A673 (cell line): ENCODE results near the gene H2BK1. TPM values are rescaled to one million over a fixed set of nuclear protein-coding genes. Genes with fewer than 3 reads are reported as not detected.

Experiments used
- BruUV-seq: library from RNA; stranded (reverse); fragments of 400-500 nt; replicated peaks from 2 replicates; lab custom pipeline; 2021; lab: Mats Ljungman, UMichigan
- CTCF ChIA-PET: fragments of 300-600 bp; sonication (Branson Sonifier 250); formaldehyde crosslinking; loops from one replicate; lab custom pipeline; 2022; ENCODE audit warnings: antibody characterized with exemption; lab: Charles Lee
- POLR2A ChIA-PET: fragments of 300-600 bp; sonication (Branson Sonifier 250); formaldehyde crosslinking; loops from one replicate; lab custom pipeline; 2022; ENCODE audit warnings: antibody characterized with exemption; ENCODE audit not compliant: low non-redundant PET; lab: Charles Lee
- DNase-seq: peaks from one replicate; pipeline ENCODE4 v3.0.0-alpha.2; 2015; ENCODE audit warnings: low spot score
- H3K27ac ChIP-seq: fragments of 200-600 bp; sonication (generic); 2 replicates; pipeline ENCODE4 v1.5.1; 2016; ENCODE audit warnings: mixed run types, low read depth, mild to moderate bottlenecking, mixed read lengths, antibody characterized with exemption, low read length; ENCODE audit not compliant: poor library complexity, severe bottlenecking
- H3K27me3 ChIP-seq: fragments of 200-600 bp; sonication (generic); replicated peaks from 2 replicates; pipeline ENCODE4 v1.6.1; 2017; ENCODE audit warnings: mixed run types, low read depth, mild to moderate bottlenecking, mixed read lengths, antibody characterized with exemption, low read length; ENCODE audit not compliant: insufficient read depth, poor library complexity
- H3K36me3 ChIP-seq: fragments of 200-600 bp; sonication (generic); 2 replicates; pipeline ENCODE4 v1.6.1; 2016; ENCODE audit warnings: mixed run types, mild to moderate bottlenecking, mixed read lengths, antibody characterized with exemption, low read length; ENCODE audit not compliant: insufficient read depth, poor library complexity, severe bottlenecking
- H3K4me1 ChIP-seq: fragments of 200-600 bp; sonication (generic); 2 replicates; pipeline ENCODE4 v1.6.1; 2017; ENCODE audit warnings: mixed run types, mild to moderate bottlenecking, mixed read lengths, antibody characterized with exemption, low read length; ENCODE audit not compliant: insufficient read depth, poor library complexity, severe bottlenecking
- H3K4me3 ChIP-seq: fragments of 200-600 bp; sonication (generic); 2 replicates; pipeline ENCODE4 v1.5.1; 2016; ENCODE audit warnings: low read depth, mixed run types, mild to moderate bottlenecking, mixed read lengths, low read length; ENCODE audit not compliant: poor library complexity, severe bottlenecking
- H3K9me3 ChIP-seq: fragments of 200-600 bp; sonication (generic); 2 replicates; pipeline ENCODE4 v1.6.1; 2016; ENCODE audit warnings: mixed run types, low read depth, mild to moderate bottlenecking, mixed read lengths, antibody characterized with exemption, low read length; ENCODE audit not compliant: poor library complexity, severe bottlenecking
- CTCF ChIP-seq: fragments of 300-800, 200-600 bp; sonication (generic); conservative IDR thresholded peaks from 2 replicates; pipeline ENCODE4 v1.5.1; 2017; ENCODE audit warnings: low read depth, mild to moderate bottlenecking, antibody characterized with exemption, low read length, moderate library complexity, mixed read lengths
- EZH2 ChIP-seq: fragments of 200-600 bp; sonication (generic); IDR thresholded peaks from 2 replicates; pipeline ENCODE4 v1.6.1; 2017; ENCODE audit warnings: borderline replicate concordance, low read depth, mild to moderate bottlenecking, mixed read lengths, antibody characterized with exemption, low read length; ENCODE audit not compliant: poor library complexity, severe bottlenecking
- intact Hi-C: fragments of 100-400 bp; cut with micrococcal nuclease; formaldehyde crosslinking; loops from one replicate; pipeline ENCODE4 v1.10.0; 2022; ENCODE audit not compliant: unreplicated experiment
- total RNA-seq: library from RNA; stranded (reverse); gene quantifications from 2 replicates; pipeline ENCODE4 v1.2.3, GENCODE V29; 2021

H2BK1 gene
- total RNA-seq, 1 experiment from 2014 or later, result not detected

GRCh38 chr7:151251328-151251688 is 41.0 kb upstream of the H2BK1 start:
- POLR2A ChIA-PET, result no interaction called here
- BruUV-seq, result no TSS peak
- DNase-seq, result no peak
- H3K4me1 ChIP-seq, result peaks cover 48% of the 10 kb centered on the region
- intact Hi-C loops, result no loop called here
- no peak for TF ChIP-seq EZH2
- no peak for TF ChIP-seq CTCF
- H3K36me3 ChIP-seq, result no peaks in the 10 kb centered on the region
- H3K4me3 ChIP-seq, result peak overlapping the region; percentile 58
- peak overlapping the region; percentile 70 for H3K27ac ChIP-seq
- CTCF ChIA-PET, result no interaction called here
- H3K27me3 ChIP-seq, result no peaks in the 10 kb centered on the region
- H3K9me3 ChIP-seq, result no peaks in the 10 kb centered on the region

GRCh38 chr7:151250181-151251132 is 40.2 kb upstream of the H2BK1 start:
- intact Hi-C loops, result no loop called here

GRCh38 chr7:151249732-151250072 is 39.4 kb upstream of the H2BK1 start:
- BruUV-seq, result no TSS peak
- Histone ChIP-seq H3K4me3 (peak overlapping the region; percentile 68), H3K27ac (peak overlapping the region; percentile 80), H3K27me3 (no peaks in the 10 kb centered on the region), H3K9me3 (no peaks in the 10 kb centered on the region), H3K36me3 (no peaks in the 10 kb centered on the region), H3K4me1 (peaks cover 64% of the 10 kb centered on the region)
- intact Hi-C loops, result loop anchor here (2.0 kb wide), 1 partner anchor 53 kb away; no protein-coding TSS in a partner anchor
- DNase-seq, result peak; percentile 85
- TF ChIP-seq CTCF (no peak), EZH2 (no peak)
- CTCF ChIA-PET, result no interaction called here
- POLR2A ChIA-PET, result interaction anchor here (0.6 kb wide), 1 partner anchor 36 kb away, joined by 5 read pairs; no protein-coding TSS in a partner anchor

More at GRCh38 chr7:151250181-151251132, 40.2 kb upstream of the H2BK1 start:
- Histone ChIP-seq H3K27me3 (no peaks in the 10 kb centered on the region), H3K4me1 (peaks cover 57% of the 10 kb centered on the region), H3K27ac (peak overlapping the region; percentile 27), H3K4me3 (no peak overlapping the region), H3K9me3 (no peaks in the 10 kb centered on the region), H3K36me3 (no peaks in the 10 kb centered on the region)
- ChIA-PET POLR2A (interaction anchor here (0.6 kb wide), 1 partner anchor 36 kb away, joined by 5 read pairs; no protein-coding TSS in a partner anchor), CTCF (no interaction called here)
- no peak for DNase-seq
- TF ChIP-seq CTCF, result no peak
- TF ChIP-seq EZH2, result no peak
- no TSS peak for BruUV-seq
